Measurements from ENCODE around the gene TRIM72.

GRCh38 chr16:31187808-31188189 lies 26.1 kb upstream of the TRIM72 start:
- TF ChIP-seq, protein P1, sequence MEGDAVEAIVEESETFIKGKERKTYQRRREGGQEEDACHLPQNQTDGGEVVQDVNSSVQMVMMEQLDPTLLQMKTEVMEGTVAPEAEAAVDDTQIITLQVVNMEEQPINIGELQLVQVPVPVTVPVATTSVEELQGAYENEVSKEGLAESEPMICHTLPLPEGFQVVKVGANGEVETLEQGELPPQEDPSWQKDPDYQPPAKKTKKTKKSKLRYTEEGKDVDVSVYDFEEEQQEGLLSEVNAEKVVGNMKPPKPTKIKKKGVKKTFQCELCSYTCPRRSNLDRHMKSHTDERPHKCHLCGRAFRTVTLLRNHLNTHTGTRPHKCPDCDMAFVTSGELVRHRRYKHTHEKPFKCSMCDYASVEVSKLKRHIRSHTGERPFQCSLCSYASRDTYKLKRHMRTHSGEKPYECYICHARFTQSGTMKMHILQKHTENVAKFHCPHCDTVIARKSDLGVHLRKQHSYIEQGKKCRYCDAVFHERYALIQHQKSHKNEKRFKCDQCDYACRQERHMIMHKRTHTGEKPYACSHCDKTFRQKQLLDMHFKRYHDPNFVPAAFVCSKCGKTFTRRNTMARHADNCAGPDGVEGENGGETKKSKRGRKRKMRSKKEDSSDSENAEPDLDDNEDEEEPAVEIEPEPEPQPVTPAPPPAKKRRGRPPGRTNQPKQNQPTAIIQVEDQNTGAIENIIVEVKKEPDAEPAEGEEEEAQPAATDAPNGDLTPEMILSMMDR (IDR thresholded peaks at IDR 0.05; ENCODE audit: low read depth, low read length) = no peak
- no peak for TF ChIP-seq MAX (IDR thresholded peaks at IDR 0.05; ENCODE audit: low read depth, low read length)

All from NB4 (cell line).